Esophagus muscularis mucosa (tissue), 4 donors: ENCODE results near the gene SLC25A36.

Source experiments
- CTCF ChIP-seq, 3 experiments: fragments of 200-600 bp in 2 of 3; fragments of 450-650 bp in 1 of 3; sonication (generic) in 2 of 3; IDR thresholded peaks; one replicate each; pipeline ENCODE4 v1.5.1; 2017 to 2019; ENCODE audit warnings: antibody characterized with exemption in 3 of 3, mild to moderate bottlenecking in 2 of 3, moderate library complexity in 1 of 3
- EP300 ChIP-seq: sonication (generic); formaldehyde crosslinking; IDR thresholded peaks from one replicate; pipeline ENCODE4 v1.6.1; 2017; ENCODE audit warnings: antibody characterized with exemption
- POLR2A ChIP-seq: fragments of 450-650 bp; IDR thresholded peaks from one replicate; pipeline ENCODE4 v1.6.1; 2017; ENCODE audit warnings: antibody characterized with exemption, moderate library complexity, mild to moderate bottlenecking, low read depth

GRCh38 chr3:140924097-140924873 lies 17.4 kb upstream of the SLC25A36 start:
- TF ChIP-seq EP300, result no peak
- TF ChIP-seq CTCF (IDR thresholded peaks at IDR 0.05), result no peak
- TF ChIP-seq POLR2A, result no peak
